IMR-90 (cell line): Measurements from ENCODE around the gene PKN3. TPM values are rescaled to one million over a fixed set of nuclear protein-coding genes. Genes with fewer than 3 reads are reported as not detected.

ENCODE experiments used
- ATAC-seq: fragments of 200-7000 bp; cut with Tn5 transposase; 2 replicates; pipeline ENCODE4 v1.9.1; 2020; ENCODE audit warnings: low read depth, mild to moderate bottlenecking, moderate library complexity
- BruUV-seq: library from RNA; stranded (reverse); fragments of 400-500 nt; replicated peaks from 2 replicates; lab custom pipeline; 2021; lab: Mats Ljungman, UMichigan
- CTCF ChIA-PET: fragments of 300-600 bp; formaldehyde crosslinking; extraction: SDS; loops from one replicate; lab custom pipeline; 2021; ENCODE audit warnings: antibody characterized with exemption; lab: Yijun Ruan, JAX
- POLR2A ChIA-PET: fragments of 300-600 bp; sonication (Branson Sonifier 250); formaldehyde crosslinking; loops from one replicate; lab custom pipeline; 2022; ENCODE audit warnings: antibody characterized with exemption; ENCODE audit not compliant: unreplicated experiment; lab: Charles Lee
- DNase-seq: peaks from one replicate; pipeline ENCODE4 v3.0.0; 2013
- H2AFZ ChIP-seq: replicated peaks from 2 replicates; pipeline ENCODE3; 2013; ENCODE audit warnings: low read length, mild to moderate bottlenecking; ENCODE audit not compliant: poor library complexity
- H2AK5ac ChIP-seq: 2 replicates; pipeline ENCODE4 v1.6.1; 2013; ENCODE audit warnings: low read depth, low read length, inconsistent platforms
- H2AK9ac ChIP-seq: replicated peaks from 2 replicates; pipeline ENCODE3; 2013; ENCODE audit warnings: mild to moderate bottlenecking, low read depth, low read length, moderate library complexity; ENCODE audit not compliant: poor library complexity
- H2BK120ac ChIP-seq: 2 replicates; pipeline ENCODE4 v1.6.1; 2013; ENCODE audit warnings: low read depth, low read length, inconsistent platforms
- H2BK15ac ChIP-seq: 3 replicates; pipeline ENCODE4 v1.6.1; 2013; ENCODE audit warnings: low read depth, low read length, inconsistent platforms
- H2BK20ac ChIP-seq: 2 replicates; pipeline ENCODE4 v1.6.1; 2013; ENCODE audit warnings: low read depth, mild to moderate bottlenecking, inconsistent platforms, low read length, moderate library complexity
- H2BK5ac ChIP-seq: 2 replicates; pipeline ENCODE4 v1.6.1; 2013; ENCODE audit warnings: mild to moderate bottlenecking, low read depth, low read length, inconsistent platforms; ENCODE audit not compliant: poor library complexity, severe bottlenecking
- H3K14ac ChIP-seq: replicated peaks from 2 replicates; pipeline ENCODE4 v1.6.1; 2013; ENCODE audit warnings: low read depth, low read length, inconsistent platforms
- H3K18ac ChIP-seq: 2 replicates; pipeline ENCODE4 v1.6.1; 2013; ENCODE audit warnings: low read depth, low read length, control low read depth
- H3K23ac ChIP-seq: 2 replicates; pipeline ENCODE4 v1.6.1; 2013; ENCODE audit warnings: low read depth, low read length, inconsistent platforms
- H3K27ac ChIP-seq: 2 replicates; pipeline ENCODE4 v1.5.1; 2013; ENCODE audit warnings: mild to moderate bottlenecking, control low read depth, low read length; ENCODE audit not compliant: insufficient read depth
- H3K27me3 ChIP-seq: 2 replicates; pipeline ENCODE4 v1.6.1; 2013; ENCODE audit warnings: low read length; ENCODE audit not compliant: control insufficient read depth, insufficient read depth
- H3K36me3 ChIP-seq: 2 replicates; pipeline ENCODE4 v1.6.1; 2013; ENCODE audit warnings: low read length, mixed read lengths; ENCODE audit not compliant: control insufficient read depth, insufficient read depth
- H3K4ac ChIP-seq: 2 replicates; pipeline ENCODE4 v1.6.1; 2013; ENCODE audit warnings: low read depth, low read length, inconsistent platforms
- H3K4me1 ChIP-seq: 2 replicates; pipeline ENCODE4 v1.6.1; 2013; ENCODE audit warnings: low read length, mixed read lengths; ENCODE audit not compliant: control insufficient read depth, insufficient read depth
- H3K4me2 ChIP-seq: 2 replicates; pipeline ENCODE4 v1.6.1; 2013; ENCODE audit warnings: low read depth, mild to moderate bottlenecking, control low read depth, low read length, moderate library complexity
- H3K4me3 ChIP-seq: 2 replicates; pipeline ENCODE4 v1.5.1; 2013; ENCODE audit warnings: low read depth, mild to moderate bottlenecking, control low read depth, low read length, moderate library complexity; ENCODE audit not compliant: insufficient read depth
- H3K56ac ChIP-seq: 2 replicates; pipeline ENCODE4 v1.6.1; 2013; ENCODE audit warnings: low read length, inconsistent platforms; ENCODE audit not compliant: insufficient read depth; ENCODE audit errors: extremely low read depth
- H3K79me1 ChIP-seq, 2 experiments: 2 replicates each; pipeline ENCODE4 v1.6.1; 2013; ENCODE audit warnings: low read length in 2 of 2, inconsistent platforms in 1 of 2, low read depth in 1 of 2
- H3K9ac ChIP-seq: 2 replicates; pipeline ENCODE4 v1.6.1; 2013; ENCODE audit warnings: low read depth, low read length, control low read depth
- H3K9me1 ChIP-seq: 2 replicates; pipeline ENCODE4 v1.6.1; 2013; ENCODE audit warnings: low read length, inconsistent platforms; ENCODE audit not compliant: insufficient read depth
- H3K9me3 ChIP-seq: 2 replicates; pipeline ENCODE4 v1.6.1; 2013; ENCODE audit warnings: low read length; ENCODE audit not compliant: control insufficient read depth, insufficient read depth
- H4K20me1 ChIP-seq: 2 replicates; pipeline ENCODE4 v1.6.1; 2013; ENCODE audit warnings: low read length, inconsistent platforms; ENCODE audit not compliant: insufficient read depth
- H4K5ac ChIP-seq: 2 replicates; pipeline ENCODE4 v1.6.1; 2013; ENCODE audit warnings: mild to moderate bottlenecking, low read depth, low read length, control low read depth
- H4K8ac ChIP-seq, 2 experiments: 2 replicates each; pipeline ENCODE4 v1.6.1; 2013; ENCODE audit warnings: low read depth in 2 of 2, low read length in 2 of 2, control low read depth in 1 of 2, inconsistent platforms in 1 of 2
- H4K91ac ChIP-seq: 2 replicates; pipeline ENCODE4 v1.6.1; 2013; ENCODE audit warnings: low read depth, low read length, inconsistent platforms; ENCODE audit not compliant: insufficient read depth
- CHD1 ChIP-seq: IDR thresholded peaks from 2 replicates; pipeline ENCODE4 v1.6.1; 2012; ENCODE audit warnings: low read depth, low read length, improper control_type of control experiment
- WGBS, 2 experiments: methylation state at CpG; one replicate each; pipeline versions ENCODE4 v1.1.5 to v1.1.7; 2013; ENCODE audit warnings: missing lambda C conversion rate in 2 of 2; ENCODE audit not compliant: insufficient read length in 1 of 2; ENCODE audit errors: extremely low coverage in 2 of 2; 5-methylcytosine and 5-hydroxymethylcytosine counted together
- dilution Hi-C: fragments of 300-500 bp; cut with HindIII; formaldehyde crosslinking; loops from one replicate; pipeline ENCODE4 v1.14.3; 2018; ENCODE audit warnings: low sequenced_read_pairs; ENCODE audit not compliant: unreplicated experiment
- in situ Hi-C: fragments of 300-500 bp; cut with MboI; formaldehyde crosslinking; loops from 3 replicates; pipeline ENCODE4 v1.14.3; 2019; ENCODE audit warnings: low sequenced_read_pairs, inconsistent platforms, mixed read lengths
- intact Hi-C: fragments of 100-400 bp; cut with micrococcal nuclease; formaldehyde crosslinking; loops from 2 replicates; pipeline ENCODE4 v1.10.0; 2022
- polyA plus RNA-seq, 3 experiments: library from polyadenylated mRNA; depleted of rRNA; stranded (reverse); fragments of >200 nt; gene quantifications; 2 replicates each; pipeline ENCODE4 v1.2.3, GENCODE V29; 2012; ENCODE audit warnings: low replicate concordance in 1 of 3
- total RNA-seq: library from RNA; depleted of rRNA; stranded (reverse); fragments of >200 nt; gene quantifications from 2 replicates; pipeline ENCODE4 v1.2.3, GENCODE V29; 2012

The PKN3 gene
- total and polyA plus RNA-seq, 2 of the 4 experiments (the other 2 are of a cell fraction): 1.6 to 3.8 TPM

DNA sequence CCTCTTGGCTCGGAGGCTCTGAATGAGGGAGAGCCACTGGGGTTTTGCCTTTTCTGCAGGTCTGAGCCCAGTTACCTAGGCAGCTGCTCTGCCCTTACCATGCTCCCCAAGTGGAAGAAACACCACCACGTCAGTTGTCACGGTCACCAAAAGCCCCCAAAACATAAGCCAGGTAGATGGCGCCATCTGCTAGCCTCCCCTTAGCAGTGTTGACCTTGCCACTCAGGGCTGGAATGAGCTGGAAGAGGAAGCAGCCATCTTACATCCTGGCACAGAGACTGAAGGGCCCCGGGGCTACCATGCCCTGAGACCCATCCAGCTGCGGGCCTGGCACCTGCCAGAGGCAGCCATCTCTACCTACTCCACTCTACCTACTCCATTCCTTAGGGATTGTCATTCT, 62.1 kb downstream of the PKN3 start:
- Histone ChIP-seq H4K91ac (no peak overlapping the region), H3K18ac (no peak overlapping the region), H3K4me3 (no peak overlapping the region), H2BK15ac (no peak overlapping the region), H3K27ac (no peak overlapping the region), H3K9me1 (no peaks in the 10 kb centered on the region), H2BK120ac (no peak overlapping the region), H3K14ac (no peak overlapping the region), H3K4me2 (no peak overlapping the region), H4K5ac (no peak overlapping the region), H4K8ac (no peak overlapping the region), H4K20me1 (0 out of 2 replicates have a peak, but pooled peaks cover 4% of the 10 kb centered on the region), H2BK20ac (no peak overlapping the region), H2AFZ (no peak overlapping the region), H2AK9ac (no peak overlapping the region), H3K27me3 (no peaks in the 10 kb centered on the region), H3K9ac (no peak overlapping the region), H3K23ac (no peak overlapping the region), H3K4me1 (no peaks in the 10 kb centered on the region), H3K4ac (no peak overlapping the region), H2AK5ac (no peak overlapping the region), H3K56ac (no peak overlapping the region), H3K9me3 (no peaks in the 10 kb centered on the region), H3K36me3 (peaks cover 4% of the 10 kb centered on the region), H2BK5ac (no peak overlapping the region), H3K79me1 (peaks cover 11 to 43% of the 10 kb centered on the region in 2 experiments; a peak in 3 of 4 replicates)
- 85% methylated on average over 6 of the region's 6 CpGs; no CpG with 5 or more reads in 1 of the 2 experiments for WGBS, 2 experiments
- ChIA-PET CTCF (no interaction called here), POLR2A (no interaction called here)
- intact Hi-C loops: no loop called here
- ATAC-seq (no peak), DNase-seq (no peak)
- no peak for TF ChIP-seq CHD1
- in situ Hi-C loops: no loop called here
- no TSS peak for BruUV-seq
- dilution Hi-C loops: no loop called here
